ENCODE data around the gene RFX2. TPM values are rescaled to one million over a fixed set of nuclear protein-coding genes. Genes with fewer than 3 reads are reported as not detected.

RFX2 gene
- total and polyA plus RNA-seq, 9 donors: 5.9 to 31.2 (median 13.3) TPM

DNA sequence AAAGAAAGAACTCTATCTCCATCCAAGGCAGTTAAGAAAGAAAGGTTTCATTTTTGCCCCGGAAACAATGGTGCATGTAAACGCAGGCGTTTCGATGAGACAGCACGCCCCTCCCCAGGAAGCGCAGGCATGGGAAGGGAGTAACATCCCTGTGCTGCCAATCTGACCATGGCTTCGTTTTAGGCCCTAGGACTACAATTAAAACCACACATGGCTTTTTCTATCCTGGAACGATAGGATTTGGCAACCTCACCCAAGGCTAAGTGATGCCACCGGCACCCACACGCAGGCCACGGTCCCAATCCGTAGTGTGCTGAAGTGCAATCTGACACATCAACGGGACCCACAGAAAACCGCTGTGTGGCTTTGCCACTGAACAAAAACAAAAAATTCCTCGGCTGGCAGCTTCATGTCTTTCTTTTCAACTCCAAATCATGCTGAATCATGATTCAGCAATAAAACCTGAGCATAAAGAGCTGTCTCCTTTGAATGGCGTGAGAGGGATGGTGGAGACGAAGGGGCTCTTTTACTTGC is 156.6 kb downstream of the RFX2 start:
- Histone ChIP-seq H3K4me3 (no peak overlapping the region), H3K4me1 (ENCODE audit: insufficient read depth) (peaks cover 21% of the 10 kb centered on the region), H3K27ac (no peak overlapping the region), H3K36me3 (no peaks in the 10 kb centered on the region), H3K27me3 (no peaks in the 10 kb centered on the region), H3K9me3 (no peaks in the 10 kb centered on the region)
- no peak for DNase-seq
- intact Hi-C loops (cut with DNase I): loop anchor here in 1 of 4 donors (1.0 kb wide), 1 partner anchor 29 kb away; no protein-coding TSS in a partner anchor
- 75 to 77% (median 76%) methylated on average over 17 of the region's 17 CpGs for WGBS, 3 donors
- TF ChIP-seq, protein P1, sequence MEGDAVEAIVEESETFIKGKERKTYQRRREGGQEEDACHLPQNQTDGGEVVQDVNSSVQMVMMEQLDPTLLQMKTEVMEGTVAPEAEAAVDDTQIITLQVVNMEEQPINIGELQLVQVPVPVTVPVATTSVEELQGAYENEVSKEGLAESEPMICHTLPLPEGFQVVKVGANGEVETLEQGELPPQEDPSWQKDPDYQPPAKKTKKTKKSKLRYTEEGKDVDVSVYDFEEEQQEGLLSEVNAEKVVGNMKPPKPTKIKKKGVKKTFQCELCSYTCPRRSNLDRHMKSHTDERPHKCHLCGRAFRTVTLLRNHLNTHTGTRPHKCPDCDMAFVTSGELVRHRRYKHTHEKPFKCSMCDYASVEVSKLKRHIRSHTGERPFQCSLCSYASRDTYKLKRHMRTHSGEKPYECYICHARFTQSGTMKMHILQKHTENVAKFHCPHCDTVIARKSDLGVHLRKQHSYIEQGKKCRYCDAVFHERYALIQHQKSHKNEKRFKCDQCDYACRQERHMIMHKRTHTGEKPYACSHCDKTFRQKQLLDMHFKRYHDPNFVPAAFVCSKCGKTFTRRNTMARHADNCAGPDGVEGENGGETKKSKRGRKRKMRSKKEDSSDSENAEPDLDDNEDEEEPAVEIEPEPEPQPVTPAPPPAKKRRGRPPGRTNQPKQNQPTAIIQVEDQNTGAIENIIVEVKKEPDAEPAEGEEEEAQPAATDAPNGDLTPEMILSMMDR (IDR thresholded peaks at IDR 0.05): no peak
- TF ChIP-seq POLR2A (IDR thresholded peaks at IDR 0.05) (no peak), EP300 (IDR thresholded peaks at IDR 0.05) (no peak)

DNA sequence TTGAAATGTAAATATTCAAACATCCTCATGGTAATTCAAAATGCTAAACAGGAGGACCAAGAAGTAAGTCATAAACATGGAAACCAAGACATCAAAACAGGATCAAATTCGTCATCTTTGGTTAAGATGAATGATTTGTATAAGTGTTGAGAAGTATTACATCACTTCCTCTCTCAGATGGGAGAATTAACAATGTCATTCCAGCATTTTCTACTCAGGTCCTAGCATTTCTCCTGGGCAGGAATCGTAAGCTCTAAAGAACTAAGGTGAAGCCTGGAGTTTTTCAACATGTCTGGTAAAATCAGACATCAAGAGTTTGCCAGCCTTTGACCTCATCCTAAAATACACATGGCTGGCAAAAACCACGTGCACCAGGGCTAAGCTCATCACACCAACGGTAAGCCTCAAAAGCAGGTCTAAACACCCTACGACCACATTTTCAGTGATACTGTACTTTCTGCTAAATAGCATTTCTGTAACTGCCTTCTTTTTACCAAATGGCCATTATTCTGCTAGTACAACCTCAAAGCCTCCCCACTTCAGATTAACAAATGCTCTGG is 157.2 kb downstream of the RFX2 start:
- H3K27ac ChIP-seq: no peak overlapping the region
- 73 to 78% (median 75%) methylated on average over 5 of the region's 5 CpGs for WGBS, 3 donors
- no peak for DNase-seq
- TF ChIP-seq POLR2A (IDR thresholded peaks at IDR 0.05): no peak
- TF ChIP-seq, protein P1 (IDR thresholded peaks at IDR 0.05): no peak
- TF ChIP-seq EP300 (IDR thresholded peaks at IDR 0.05): no peak
- no peak overlapping the region for H3K4me3 ChIP-seq
- intact Hi-C loops (cut with DNase I): loop anchor here in 1 of 4 donors (1.0 kb wide), 1 partner anchor 29 kb away; no protein-coding TSS in a partner anchor
- H3K4me1 ChIP-seq (ENCODE audit: insufficient read depth): peaks cover 19% of the 10 kb centered on the region
- no peaks in the 10 kb centered on the region for H3K9me3 ChIP-seq
- no peaks in the 10 kb centered on the region for H3K36me3 ChIP-seq
- no peaks in the 10 kb centered on the region for H3K27me3 ChIP-seq

DNA sequence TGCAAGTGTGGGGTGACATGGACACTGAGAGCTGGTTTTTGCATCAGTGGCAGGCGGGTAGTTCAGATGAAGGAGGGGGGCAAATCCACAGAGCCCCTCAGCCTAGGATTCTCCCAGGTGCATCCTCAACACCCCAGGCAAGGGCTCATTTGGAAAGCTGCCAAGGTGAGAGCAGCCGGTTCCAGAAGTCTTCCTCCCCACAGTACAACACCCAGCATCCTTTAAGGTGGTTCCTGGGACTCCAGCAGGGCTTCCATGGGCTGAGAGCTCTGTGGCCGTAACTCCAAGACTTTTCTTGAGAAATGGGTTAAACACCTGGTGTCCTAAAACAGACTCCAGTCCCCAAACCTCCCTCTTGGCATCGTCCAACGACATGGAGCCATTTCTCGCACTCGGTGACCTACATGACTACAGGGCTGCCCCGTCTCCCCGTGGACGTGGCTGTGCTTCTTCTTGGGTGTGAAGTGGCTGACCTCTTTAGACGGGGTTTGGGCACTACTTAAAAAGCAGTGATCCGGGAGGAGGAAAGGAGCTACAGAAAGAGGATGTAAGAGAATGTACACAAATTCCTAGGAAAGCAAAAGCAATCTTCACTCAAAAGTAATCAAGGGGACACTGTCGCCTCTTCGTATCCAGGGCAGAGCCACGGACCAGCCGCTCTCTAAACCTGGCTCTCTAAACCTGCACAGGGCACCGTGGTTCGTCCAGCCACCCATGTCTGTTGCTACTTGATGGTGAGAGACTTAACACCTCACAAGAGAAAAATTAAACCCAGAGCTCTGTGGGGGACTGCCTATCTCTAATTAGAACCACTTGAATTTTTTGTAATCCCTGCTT is 157.9 kb downstream of the RFX2 start:
- intact Hi-C loops (cut with DNase I): loop anchor here in 1 of 4 donors (1.0 kb wide), 1 partner anchor 28 kb away; no protein-coding TSS in a partner anchor
- DNase-seq: no peak
- Histone ChIP-seq H3K27ac (no peak overlapping the region), H3K9me3 (no peaks in the 10 kb centered on the region), H3K36me3 (no peaks in the 10 kb centered on the region), H3K4me3 (no peak overlapping the region), H3K27me3 (no peaks in the 10 kb centered on the region), H3K4me1 (ENCODE audit: insufficient read depth) (peaks cover 19% of the 10 kb centered on the region)
- TF ChIP-seq, protein P1 (IDR thresholded peaks at IDR 0.05): no peak
- 60 to 69% (median 66%) methylated on average over 18 of the region's 18 CpGs for WGBS, 3 donors

DNA sequence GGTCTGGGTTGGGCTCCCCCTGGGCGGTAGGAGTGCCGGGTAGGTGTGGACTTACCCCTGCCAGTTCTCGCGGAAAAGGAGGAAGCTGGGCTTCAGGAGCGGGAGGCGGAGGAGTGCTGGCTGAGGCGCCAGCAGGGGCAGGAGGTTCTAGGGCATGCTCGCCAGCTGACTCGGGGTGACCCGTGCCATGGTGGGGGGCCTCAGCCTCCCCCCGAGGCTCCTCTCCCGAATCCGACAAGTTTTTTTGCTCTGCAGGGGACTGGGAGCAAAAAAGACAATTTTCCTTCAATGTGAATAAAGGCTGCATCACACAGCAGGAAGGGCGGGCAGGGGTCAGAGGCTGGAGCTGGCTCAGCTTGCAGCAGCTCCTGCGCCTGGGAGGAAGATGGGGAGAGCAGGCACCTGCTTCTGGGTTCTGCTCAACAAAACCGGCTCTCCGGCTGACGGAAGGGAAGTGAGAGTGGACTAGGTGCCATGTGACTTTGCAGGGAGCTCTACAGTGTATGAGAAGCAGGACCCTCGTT is 158.9 kb downstream of the RFX2 start:
- Histone ChIP-seq H3K36me3 (no peaks in the 10 kb centered on the region), H3K27ac (no peak overlapping the region), H3K4me1 (ENCODE audit: insufficient read depth) (peaks cover 17% of the 10 kb centered on the region), H3K9me3 (no peaks in the 10 kb centered on the region), H3K4me3 (no peak overlapping the region), H3K27me3 (no peaks in the 10 kb centered on the region)
- intact Hi-C loops (cut with DNase I): no loop called here
- 71 to 81% (median 77%) methylated on average over 19 of the region's 19 CpGs for WGBS, 3 donors
- TF ChIP-seq EP300 (IDR thresholded peaks at IDR 0.05) (no peak), POLR2A (IDR thresholded peaks at IDR 0.05) (no peak)
- TF ChIP-seq, protein P1 (IDR thresholded peaks at IDR 0.05): no peak
- no peak for DNase-seq

Measured in ovary (tissue), 9 donors.